NCI-H1417 treated with DMSO at 0.1 percent for 48 hours (cell line): ENCODE results near the gene CHD9.
A peak's percentile ranks its signal among the peaks of the same experiment; 100 is the strongest.
"Not testable (repeated sequence)": the region's sequence is repeated elsewhere in the genome, so short reads cannot be mapped to it uniquely, and the experiment has no call there.

Source experiments
- DNase-seq: peaks from one replicate; lab custom pipeline; 2025; lab: John Stamatoyannopoulos, UW

The CHD9 gene

GRCh38 chr16:53207810-53208752 is 153.3 kb downstream of the CHD9 start:
- peak; percentile 76 for DNase-seq

- no peak for DNase-seq
Observed at GRCh38 chr16:53209429-53209828, 154.6 kb downstream of the CHD9 start.

GRCh38 chr16:53209877-53210276 is 155.1 kb downstream of the CHD9 start:
- no peak for DNase-seq

- DNase-seq, result no peak
Observed at GRCh38 chr16:53211253-53211652, 156.5 kb downstream of the CHD9 start.

- DNase-seq, result no peak
Observed at GRCh38 chr16:53212893-53213223, 158.1 kb downstream of the CHD9 start.

- no peak for DNase-seq
Observed at GRCh38 chr16:53213542-53213941, 158.8 kb downstream of the CHD9 start.

GRCh38 chr16:53216798-53217197 is 162.0 kb downstream of the CHD9 start:
- no peak for DNase-seq

- DNase-seq, result no peak
Observed at GRCh38 chr16:53219371-53219770, 164.6 kb downstream of the CHD9 start.

GRCh38 chr16:53219795-53220454 is 165.1 kb downstream of the CHD9 start:
- no peak for DNase-seq

GRCh38 chr16:53220585-53220984 is 165.8 kb downstream of the CHD9 start:
- DNase-seq, result no peak

GRCh38 chr16:53224951-53225533 is 170.3 kb downstream of the CHD9 start:
- DNase-seq, result no peak

- DNase-seq, result no peak
Observed at GRCh38 chr16:53232826-53233529, 178.2 kb downstream of the CHD9 start.

GRCh38 chr16:53234836-53235235 is 180.0 kb downstream of the CHD9 start:
- DNase-seq, result no peak

- DNase-seq, result no peak
Observed at GRCh38 chr16:53235851-53236250, 181.1 kb downstream of the CHD9 start.

GRCh38 chr16:53249331-53249730 is 194.5 kb downstream of the CHD9 start:
- no peak for DNase-seq

GRCh38 chr16:53257001-53257400 is 202.2 kb downstream of the CHD9 start:
- DNase-seq, result no peak

- DNase-seq, result no peak
Observed at GRCh38 chr16:53258809-53259208, 204.0 kb downstream of the CHD9 start.

GRCh38 chr16:53261276-53261675 is 206.5 kb downstream of the CHD9 start:
- no peak for DNase-seq

- DNase-seq, result no peak
Observed at GRCh38 chr16:53262645-53263044, 207.9 kb downstream of the CHD9 start.

GRCh38 chr16:53266156-53266555 is 211.4 kb downstream of the CHD9 start:
- no peak for DNase-seq

GRCh38 chr16:53278498-53278897 is 223.7 kb downstream of the CHD9 start:
- DNase-seq, result not testable (repeated sequence)

GRCh38 chr16:53281280-53281679 is 226.5 kb downstream of the CHD9 start:
- no peak for DNase-seq
